Ovary (tissue), 3 donors: ENCODE results near the gene TNS3.

Source experiments
- CTCF ChIP-seq, 3 donors: fragments of 450-650 bp in 2 of 3; fragments of 200-600 bp in 1 of 3; IDR thresholded peaks; one replicate each; pipeline versions ENCODE4 v1.5.1 to v1.8.0; 2016 to 2022; ENCODE audit warnings: antibody characterized with exemption in 3 of 3, mild to moderate bottlenecking in 1 of 3
- POLR2A ChIP-seq: fragments of 450-650 bp; IDR thresholded peaks from one replicate; pipeline ENCODE4 v1.6.1; 2017; ENCODE audit warnings: antibody characterized with exemption, mild to moderate bottlenecking, moderate library complexity
- donor health status: DM: no; HTN: no; CAD: no.

- TF ChIP-seq CTCF (IDR thresholded peaks at IDR 0.05) (no peak), POLR2A (no peak)
Measured at GRCh38 chr7:47303014-47303694, 278.8 kb downstream of the TNS3 start.
